CD8-positive, alpha-beta memory T cell (primary cell): ENCODE data around the gene SMPDL3B. TPM values are rescaled to one million over a fixed set of nuclear protein-coding genes. Genes with fewer than 3 reads are reported as not detected.

Source experiments
- CTCF ChIA-PET: fragments of 350-600 bp; sonication (Branson Sonifier 250); formaldehyde crosslinking; loops from one replicate; lab custom pipeline; 2021; ENCODE audit warnings: antibody characterized with exemption; lab: Charles Lee
- POLR2A ChIA-PET: fragments of 350-600 bp; sonication (Branson Sonifier 250); formaldehyde crosslinking; loops from one replicate; lab custom pipeline; 2021; ENCODE audit warnings: antibody characterized with exemption; lab: Charles Lee
- DNase-seq, 5 donors: peaks; one replicate each; pipeline versions ENCODE4 v3.0.0 to v3.0.0-alpha.2; 2020 to 2022; ENCODE audit warnings: mixed read lengths in 1 of 5
- H3K27ac ChIP-seq: one replicate; pipeline ENCODE4 v1.7.0; 2013; ENCODE audit warnings: low read depth, mild to moderate bottlenecking, low read length, moderate library complexity
- H3K27me3 ChIP-seq: 2 replicates; pipeline ENCODE4 v1.7.0; 2013; ENCODE audit warnings: low read length, mild to moderate bottlenecking; ENCODE audit not compliant: insufficient read depth, poor library complexity, severe bottlenecking
- H3K36me3 ChIP-seq: 2 replicates; pipeline ENCODE4 v1.7.0; 2013; ENCODE audit warnings: mild to moderate bottlenecking, low read length, moderate library complexity; ENCODE audit not compliant: insufficient read depth
- H3K4me1 ChIP-seq: 2 replicates; pipeline ENCODE4 v1.7.0; 2013; ENCODE audit warnings: mild to moderate bottlenecking, low read length, moderate library complexity; ENCODE audit not compliant: insufficient read depth
- H3K4me3 ChIP-seq: 2 replicates; pipeline ENCODE4 v1.7.0; 2013; ENCODE audit warnings: mild to moderate bottlenecking, low read length
- H3K9me3 ChIP-seq: 2 replicates; pipeline ENCODE4 v1.7.0; 2013; ENCODE audit warnings: mild to moderate bottlenecking, low read length
- H3K27ac Mint-ChIP-seq, 8 donors: one replicate each; pipeline ENCODE4 v1.8.0; 2020 to 2021; ENCODE audit warnings: mixed read lengths in 8 of 8, mild to moderate bottlenecking in 6 of 8, inconsistent platforms in 3 of 8, moderate library complexity in 3 of 8
- H3K27me3 Mint-ChIP-seq, 2 donors: one replicate each; pipeline ENCODE4 v1.8.0; 2020 to 2021; ENCODE audit warnings: mixed read lengths in 2 of 2, mild to moderate bottlenecking in 1 of 2, moderate library complexity in 1 of 2
- H3K36me3 Mint-ChIP-seq, 3 donors: one replicate each; pipeline ENCODE4 v1.8.0; 2020 to 2021; ENCODE audit warnings: mixed read lengths in 3 of 3, inconsistent platforms in 1 of 3, mild to moderate bottlenecking in 1 of 3
- H3K4me1 Mint-ChIP-seq, 3 donors: one replicate each; pipeline ENCODE4 v1.8.0; 2020 to 2021; ENCODE audit warnings: mixed read lengths in 3 of 3, inconsistent platforms in 1 of 3, mild to moderate bottlenecking in 1 of 3
- H3K4me3 Mint-ChIP-seq, 7 donors: one replicate each; pipeline ENCODE4 v1.8.0; 2020 to 2021; ENCODE audit warnings: mixed read lengths in 7 of 7, mild to moderate bottlenecking in 6 of 7, moderate library complexity in 4 of 7, inconsistent platforms in 2 of 7
- H3K9me3 Mint-ChIP-seq, 5 donors: one replicate each; pipeline ENCODE4 v1.8.0; 2020 to 2022; ENCODE audit warnings: mixed read lengths in 5 of 5, mild to moderate bottlenecking in 3 of 5, moderate library complexity in 2 of 5, inconsistent platforms in 1 of 5
- polyA plus RNA-seq: library from polyadenylated mRNA; unstranded; fragments of 300-500 nt; fragmentation: Illumina TruSeq; gene quantifications from one replicate; pipeline ENCODE4 v1.2.3, GENCODE V29; 2021
- total RNA-seq, 2 experiments: library from RNA; stranded (reverse); gene quantifications; one replicate each; pipeline ENCODE4 v1.2.3, GENCODE V29; 2021

SMPDL3B gene
- total and polyA plus RNA-seq, 3 experiments from 2014 or later = 0.27 TPM; not detected in 2

- DNase-seq = no peak
- H3K27me3 Mint-ChIP-seq = peaks cover 6 to 8% of the 10 kb centered on the region in 2 donors
- peaks cover 16 to 21% (median 19%) of the 10 kb centered on the region in 3 donors for H3K4me1 Mint-ChIP-seq
- H3K27ac Mint-ChIP-seq = peak overlapping the region in 1 of 8 donors; percentile 66
- ChIA-PET CTCF (interaction anchor here (1.2 to 1.4 kb wide), 2 partner anchors 17 to 99 kb away, joined by 3 to 9 read pairs; no protein-coding TSS in a partner anchor), POLR2A (no interaction called here)
- peak overlapping the region in 5 of 7 donors; percentile 26 to 84 (median 59) for H3K4me3 Mint-ChIP-seq
- H3K36me3 ChIP-seq = no peaks in the 10 kb centered on the region
- no peak overlapping the region for H3K27ac ChIP-seq
- H3K4me3 ChIP-seq = no peak overlapping the region
- no peaks in the 10 kb centered on the region for H3K9me3 Mint-ChIP-seq
- H3K27me3 ChIP-seq = no peaks in the 10 kb centered on the region
- peaks cover 0 to 2% (median 0%) of the 10 kb centered on the region in 3 donors for H3K36me3 Mint-ChIP-seq
- no peaks in the 10 kb centered on the region for H3K9me3 ChIP-seq
- H3K4me1 ChIP-seq = peaks cover 20% of the 10 kb centered on the region
Measured at GRCh38 chr1:27956761-27957160, 22.0 kb downstream of the SMPDL3B start.

GRCh38 chr1:27957655-27958054 is 22.9 kb downstream of the SMPDL3B start:
- Histone ChIP-seq H3K9me3 (no peaks in the 10 kb centered on the region), H3K4me3 (no peak overlapping the region), H3K27me3 (no peaks in the 10 kb centered on the region), H3K36me3 (no peaks in the 10 kb centered on the region), H3K4me1 (peaks cover 20% of the 10 kb centered on the region), H3K27ac (no peak overlapping the region)
- Mint-ChIP-seq H3K27me3 (peaks cover 6 to 8% of the 10 kb centered on the region in 2 donors), H3K9me3 (no peaks in the 10 kb centered on the region), H3K36me3 (peaks cover 0 to 3% (median 0%) of the 10 kb centered on the region in 3 donors), H3K27ac (peak overlapping the region in 2 of 8 donors; percentile 43 to 66), H3K4me1 (peaks cover 20 to 27% (median 21%) of the 10 kb centered on the region in 3 donors), H3K4me3 (peak overlapping the region in 3 of 7 donors; percentile 51 to 84 (median 73))
- POLR2A ChIA-PET = no interaction called here
- CTCF ChIA-PET = interaction anchor here (1.4 kb wide), 1 partner anchor 17 kb away, joined by 9 read pairs; no protein-coding TSS in a partner anchor
- no peak for DNase-seq

- H3K36me3 Mint-ChIP-seq = peaks cover 0 to 10% (median 0%) of the 10 kb centered on the region in 3 donors
- Histone ChIP-seq H3K27me3 (no peaks in the 10 kb centered on the region), H3K4me3 (no peak overlapping the region), H3K36me3 (no peaks in the 10 kb centered on the region), H3K9me3 (no peaks in the 10 kb centered on the region), H3K27ac (peak overlapping the region; percentile 69), H3K4me1 (peaks cover 20% of the 10 kb centered on the region)
- CTCF ChIA-PET = interaction anchor here (1.5 kb wide), 1 partner anchor 82 kb away, joined by 3 read pairs; no protein-coding TSS in a partner anchor
- H3K27ac Mint-ChIP-seq = no peak overlapping the region
- H3K4me1 Mint-ChIP-seq = peaks cover 20 to 29% (median 22%) of the 10 kb centered on the region in 3 donors
- no peak for DNase-seq
- H3K9me3 Mint-ChIP-seq = no peaks in the 10 kb centered on the region
- H3K27me3 Mint-ChIP-seq = peaks cover 6 to 8% of the 10 kb centered on the region in 2 donors
- peak overlapping the region in 2 of 7 donors; percentile 36 to 85 for H3K4me3 Mint-ChIP-seq
- POLR2A ChIA-PET = no interaction called here
Measured at GRCh38 chr1:27958513-27958912, 23.7 kb downstream of the SMPDL3B start.

- H3K27me3 Mint-ChIP-seq = peaks cover 4% of the 10 kb centered on the region in 2 donors
- ChIA-PET CTCF (interaction anchor here (0.6 to 1.7 kb wide), 9 partner anchors 8 to 102 kb away, joined by 3 to 7 read pairs (median 3); no protein-coding TSS in a partner anchor), POLR2A (interaction anchor here (0.6 to 1.4 kb wide), 5 partner anchors 9 to 130 kb away, joined by 4 to 8 read pairs (median 5); partner anchors contain the start of genes EYA3 and PPP1R8)
- H3K4me1 ChIP-seq = peaks cover 20% of the 10 kb centered on the region
- H3K9me3 Mint-ChIP-seq = no peaks in the 10 kb centered on the region
- H3K27ac Mint-ChIP-seq = peak within 1 kb of the TSS; percentile 78 to 95 (median 90)
- peak; percentile 79 to 90 (median 81) for DNase-seq
- peak within 1 kb of the TSS; percentile 86 for H3K4me3 ChIP-seq
- peak within 1 kb of the TSS; percentile 69 for H3K27ac ChIP-seq
- peaks cover 0 to 23% (median 5%) of the 10 kb centered on the region in 3 donors for H3K36me3 Mint-ChIP-seq
- H3K9me3 ChIP-seq = no peaks in the 10 kb centered on the region
- H3K4me1 Mint-ChIP-seq = peaks cover 22 to 31% (median 23%) of the 10 kb centered on the region in 3 donors
- H3K36me3 ChIP-seq = peaks cover 5% of the 10 kb centered on the region
- H3K27me3 ChIP-seq = no peaks in the 10 kb centered on the region
- peak within 1 kb of the TSS; percentile 85 to 93 (median 87) for H3K4me3 Mint-ChIP-seq
Measured at GRCh38 chr1:27959792-27960603, 25.2 kb downstream of the SMPDL3B start, which contains the start of gene XKR8. XKR8 (plus strand) TSS chr1:27959973; CDS start chr1:27960070, 97 bp downstream.

- Histone ChIP-seq H3K36me3 (peaks cover 5% of the 10 kb centered on the region), H3K9me3 (no peaks in the 10 kb centered on the region), H3K27me3 (no peaks in the 10 kb centered on the region), H3K27ac (no peak overlapping the region), H3K4me3 (peak overlapping the region; percentile 86), H3K4me1 (peaks cover 20% of the 10 kb centered on the region)
- H3K4me1 Mint-ChIP-seq = peaks cover 22 to 31% (median 24%) of the 10 kb centered on the region in 3 donors
- peak overlapping the region; percentile 75 to 93 (median 86) for H3K4me3 Mint-ChIP-seq
- H3K27me3 Mint-ChIP-seq = peaks cover 0 to 1% of the 10 kb centered on the region in 2 donors
- H3K9me3 Mint-ChIP-seq = no peaks in the 10 kb centered on the region
- peak overlapping the region; percentile 75 to 95 (median 84) for H3K27ac Mint-ChIP-seq
- POLR2A ChIA-PET = interaction anchor here (1.0 to 1.4 kb wide), 2 partner anchors 8 to 11 kb away, joined by 3 to 4 read pairs; no protein-coding TSS in a partner anchor
- peaks cover 0 to 32% (median 6%) of the 10 kb centered on the region in 3 donors for H3K36me3 Mint-ChIP-seq
- CTCF ChIA-PET = interaction anchor here (1.1 to 1.7 kb wide), 4 partner anchors 9 to 103 kb away, joined by 3 to 6 read pairs (median 3); no protein-coding TSS in a partner anchor
- DNase-seq = no peak
Measured at GRCh38 chr1:27960762-27961645, 26.2 kb downstream of the SMPDL3B start.

GRCh38 chr1:27961646-27962221 is 26.9 kb downstream of the SMPDL3B start:
- ChIA-PET POLR2A (interaction anchor here (1.0 kb wide), 1 partner anchor 10 kb away, joined by 3 read pairs; no protein-coding TSS in a partner anchor), CTCF (interaction anchor here (1.3 kb wide), 1 partner anchor 10 kb away, joined by 4 read pairs; no protein-coding TSS in a partner anchor)
- Histone ChIP-seq H3K27ac (no peak overlapping the region), H3K36me3 (peaks cover 5% of the 10 kb centered on the region), H3K4me3 (no peak overlapping the region), H3K4me1 (peaks cover 20% of the 10 kb centered on the region), H3K9me3 (no peaks in the 10 kb centered on the region), H3K27me3 (no peaks in the 10 kb centered on the region)
- Mint-ChIP-seq H3K4me1 (peaks cover 22 to 31% (median 24%) of the 10 kb centered on the region in 3 donors), H3K4me3 (peak overlapping the region; percentile 75 to 93 (median 86)), H3K36me3 (peaks cover 0 to 40% (median 9%) of the 10 kb centered on the region in 3 donors), H3K9me3 (no peaks in the 10 kb centered on the region), H3K27me3 (no peaks in the 10 kb centered on the region), H3K27ac (peak overlapping the region; percentile 75 to 95 (median 84))
- no peak for DNase-seq

GRCh38 chr1:27963393-27963792 is 28.6 kb downstream of the SMPDL3B start:
- no peak overlapping the region for H3K4me3 ChIP-seq
- ChIA-PET CTCF (interaction anchor here (1.2 to 1.3 kb wide), 2 partner anchors 8 to 106 kb away, joined by 3 to 4 read pairs; no protein-coding TSS in a partner anchor), POLR2A (no interaction called here)
- Mint-ChIP-seq H3K4me3 (peak overlapping the region in 1 of 7 donors; percentile 65), H3K4me1 (peaks cover 22 to 33% (median 27%) of the 10 kb centered on the region in 3 donors), H3K27ac (peak overlapping the region in 3 of 8 donors; percentile 36 to 83 (median 58)), H3K9me3 (no peaks in the 10 kb centered on the region), H3K36me3 (peaks cover 0 to 56% (median 12%) of the 10 kb centered on the region in 3 donors), H3K27me3 (no peaks in the 10 kb centered on the region)
- peaks cover 5% of the 10 kb centered on the region for H3K36me3 ChIP-seq
- no peaks in the 10 kb centered on the region for H3K9me3 ChIP-seq
- no peak overlapping the region for H3K27ac ChIP-seq
- DNase-seq = no peak
- H3K27me3 ChIP-seq = no peaks in the 10 kb centered on the region
- H3K4me1 ChIP-seq = peaks cover 20% of the 10 kb centered on the region
